Measurements from ENCODE around the gene KCNN3.
A peak's percentile ranks its signal among the peaks of the same experiment; 100 is the strongest.

Gene KCNN3

GRCh38 chr1:154838988-154839387 lies 31.1 kb downstream of the KCNN3 start:
- no peak overlapping the region for H3K9ac ChIP-seq (ENCODE audit: low read length in 2 of 2)
- H3K36me3 ChIP-seq (ENCODE audit: control insufficient read depth in 2 of 2, insufficient read depth in 2 of 2, low read length in 2 of 2), result no peaks in the 10 kb centered on the region
- H3K4me3 ChIP-seq (ENCODE audit: low read length in 2 of 2), result no peak overlapping the region
- peaks cover 14% of the 10 kb centered on the region for H3K4me1 ChIP-seq (ENCODE audit: control insufficient read depth, insufficient read depth, low read length)
- H3K27ac ChIP-seq (ENCODE audit: low read length), result no peak overlapping the region
- H3K9me3 ChIP-seq (ENCODE audit: control insufficient read depth in 2 of 2, low read length in 2 of 2), result no peaks in the 10 kb centered on the region
- no peaks in the 10 kb centered on the region for H3K27me3 ChIP-seq (ENCODE audit: control insufficient read depth in 1 of 2, insufficient read depth in 2 of 2, low read length in 2 of 2)

- H3K4me3 ChIP-seq (ENCODE audit: low read length in 2 of 2), result no peak overlapping the region
- H3K9ac ChIP-seq (ENCODE audit: low read length in 2 of 2), result no peak overlapping the region
- H3K9me3 ChIP-seq (ENCODE audit: control insufficient read depth in 2 of 2, low read length in 2 of 2), result no peaks in the 10 kb centered on the region
- peaks cover 19% of the 10 kb centered on the region for H3K4me1 ChIP-seq (ENCODE audit: control insufficient read depth, insufficient read depth, low read length)
- H3K27me3 ChIP-seq (ENCODE audit: control insufficient read depth in 1 of 2, insufficient read depth in 2 of 2, low read length in 2 of 2), result no peaks in the 10 kb centered on the region
- H3K36me3 ChIP-seq (ENCODE audit: control insufficient read depth in 2 of 2, insufficient read depth in 2 of 2, low read length in 2 of 2), result no peaks in the 10 kb centered on the region
- no peak overlapping the region for H3K27ac ChIP-seq (ENCODE audit: low read length)
Measured at GRCh38 chr1:154838461-154838860, 31.6 kb downstream of the KCNN3 start.

- Histone ChIP-seq H3K4me3 (ENCODE audit: low read length in 2 of 2) (no peak overlapping the region), H3K9ac (ENCODE audit: low read length in 2 of 2) (no peak overlapping the region), H3K4me1 (ENCODE audit: control insufficient read depth, insufficient read depth, low read length) (peaks cover 26% of the 10 kb centered on the region), H3K27me3 (ENCODE audit: control insufficient read depth in 1 of 2, insufficient read depth in 2 of 2, low read length in 2 of 2) (no peaks in the 10 kb centered on the region), H3K27ac (ENCODE audit: low read length) (no peak overlapping the region), H3K36me3 (ENCODE audit: control insufficient read depth in 2 of 2, insufficient read depth in 2 of 2, low read length in 2 of 2) (no peaks in the 10 kb centered on the region), H3K9me3 (ENCODE audit: control insufficient read depth in 2 of 2, low read length in 2 of 2) (no peaks in the 10 kb centered on the region)
Measured at GRCh38 chr1:154837672-154838171, 32.4 kb downstream of the KCNN3 start.

- Histone ChIP-seq H3K9ac (ENCODE audit: low read length in 2 of 2) (no peak overlapping the region), H3K4me1 (ENCODE audit: control insufficient read depth, insufficient read depth, low read length) (peaks cover 26% of the 10 kb centered on the region), H3K27ac (ENCODE audit: low read length) (no peak overlapping the region), H3K36me3 (ENCODE audit: control insufficient read depth in 2 of 2, insufficient read depth in 2 of 2, low read length in 2 of 2) (no peaks in the 10 kb centered on the region), H3K27me3 (ENCODE audit: control insufficient read depth in 1 of 2, insufficient read depth in 2 of 2, low read length in 2 of 2) (no peaks in the 10 kb centered on the region), H3K9me3 (ENCODE audit: control insufficient read depth in 2 of 2, low read length in 2 of 2) (no peaks in the 10 kb centered on the region), H3K4me3 (ENCODE audit: low read length in 2 of 2) (no peak overlapping the region)
Measured at GRCh38 chr1:154837034-154837671, 32.9 kb downstream of the KCNN3 start.

GRCh38 chr1:154835531-154836324 lies 34.4 kb downstream of the KCNN3 start:
- H3K4me1 ChIP-seq (ENCODE audit: control insufficient read depth, insufficient read depth, low read length), result peaks cover 37% of the 10 kb centered on the region

GRCh38 chr1:154833841-154834240 lies 36.2 kb downstream of the KCNN3 start:
- Histone ChIP-seq H3K36me3 (ENCODE audit: control insufficient read depth in 2 of 2, insufficient read depth in 2 of 2, low read length in 2 of 2) (no peaks in the 10 kb centered on the region), H3K9ac (ENCODE audit: low read length in 2 of 2) (no peak overlapping the region), H3K4me3 (ENCODE audit: low read length in 2 of 2) (peak overlapping the region in 1 of 2 donors; percentile 6), H3K9me3 (ENCODE audit: control insufficient read depth in 2 of 2, low read length in 2 of 2) (no peaks in the 10 kb centered on the region), H3K4me1 (ENCODE audit: control insufficient read depth, insufficient read depth, low read length) (peaks cover 34% of the 10 kb centered on the region), H3K27ac (ENCODE audit: low read length) (no peak overlapping the region), H3K27me3 (ENCODE audit: control insufficient read depth in 1 of 2, insufficient read depth in 2 of 2, low read length in 2 of 2) (no peaks in the 10 kb centered on the region)

More at GRCh38 chr1:154835531-154836324, 34.4 kb downstream of the KCNN3 start:
- H3K9ac ChIP-seq (ENCODE audit: low read length in 2 of 2), result no peak overlapping the region
- no peak overlapping the region for H3K4me3 ChIP-seq (ENCODE audit: low read length in 2 of 2)
- H3K27me3 ChIP-seq (ENCODE audit: control insufficient read depth in 1 of 2, insufficient read depth in 2 of 2, low read length in 2 of 2), result no peaks in the 10 kb centered on the region
- no peak overlapping the region for H3K27ac ChIP-seq (ENCODE audit: low read length)
- no peaks in the 10 kb centered on the region for H3K9me3 ChIP-seq (ENCODE audit: control insufficient read depth in 2 of 2, low read length in 2 of 2)
- H3K36me3 ChIP-seq (ENCODE audit: control insufficient read depth in 2 of 2, insufficient read depth in 2 of 2, low read length in 2 of 2), result no peaks in the 10 kb centered on the region

- H3K9me3 ChIP-seq (ENCODE audit: control insufficient read depth in 2 of 2, low read length in 2 of 2), result no peaks in the 10 kb centered on the region
- peaks cover 32% of the 10 kb centered on the region for H3K4me1 ChIP-seq (ENCODE audit: control insufficient read depth, insufficient read depth, low read length)
- H3K36me3 ChIP-seq (ENCODE audit: control insufficient read depth in 2 of 2, insufficient read depth in 2 of 2, low read length in 2 of 2), result no peaks in the 10 kb centered on the region
- H3K27ac ChIP-seq (ENCODE audit: low read length), result no peak overlapping the region
- no peak overlapping the region for H3K9ac ChIP-seq (ENCODE audit: low read length in 2 of 2)
- no peaks in the 10 kb centered on the region for H3K27me3 ChIP-seq (ENCODE audit: control insufficient read depth in 1 of 2, insufficient read depth in 2 of 2, low read length in 2 of 2)
- no peak overlapping the region for H3K4me3 ChIP-seq (ENCODE audit: low read length in 2 of 2)
Measured at GRCh38 chr1:154833209-154833608, 36.9 kb downstream of the KCNN3 start.

GRCh38 chr1:154832384-154832783 lies 37.7 kb downstream of the KCNN3 start:
- peaks cover 29% of the 10 kb centered on the region for H3K4me1 ChIP-seq (ENCODE audit: control insufficient read depth, insufficient read depth, low read length)
- H3K9me3 ChIP-seq (ENCODE audit: control insufficient read depth in 2 of 2, low read length in 2 of 2), result no peaks in the 10 kb centered on the region
- H3K36me3 ChIP-seq (ENCODE audit: control insufficient read depth in 2 of 2, insufficient read depth in 2 of 2, low read length in 2 of 2), result no peaks in the 10 kb centered on the region
- no peak overlapping the region for H3K9ac ChIP-seq (ENCODE audit: low read length in 2 of 2)
- no peak overlapping the region for H3K27ac ChIP-seq (ENCODE audit: low read length)
- H3K4me3 ChIP-seq (ENCODE audit: low read length in 2 of 2), result no peak overlapping the region
- no peaks in the 10 kb centered on the region for H3K27me3 ChIP-seq (ENCODE audit: control insufficient read depth in 1 of 2, insufficient read depth in 2 of 2, low read length in 2 of 2)

GRCh38 chr1:154831462-154831861 lies 38.6 kb downstream of the KCNN3 start:
- Histone ChIP-seq H3K4me3 (ENCODE audit: low read length in 2 of 2) (no peak overlapping the region), H3K9ac (ENCODE audit: low read length in 2 of 2) (no peak overlapping the region), H3K36me3 (ENCODE audit: control insufficient read depth in 2 of 2, insufficient read depth in 2 of 2, low read length in 2 of 2) (no peaks in the 10 kb centered on the region), H3K4me1 (ENCODE audit: control insufficient read depth, insufficient read depth, low read length) (peaks cover 26% of the 10 kb centered on the region), H3K27me3 (ENCODE audit: control insufficient read depth in 1 of 2, insufficient read depth in 2 of 2, low read length in 2 of 2) (no peaks in the 10 kb centered on the region), H3K9me3 (ENCODE audit: control insufficient read depth in 2 of 2, low read length in 2 of 2) (no peaks in the 10 kb centered on the region), H3K27ac (ENCODE audit: low read length) (no peak overlapping the region)

- H3K4me1 ChIP-seq (ENCODE audit: control insufficient read depth, insufficient read depth, low read length), result peaks cover 23% of the 10 kb centered on the region
- no peak overlapping the region for H3K4me3 ChIP-seq (ENCODE audit: low read length in 2 of 2)
- no peaks in the 10 kb centered on the region for H3K27me3 ChIP-seq (ENCODE audit: control insufficient read depth in 1 of 2, insufficient read depth in 2 of 2, low read length in 2 of 2)
- no peak overlapping the region for H3K27ac ChIP-seq (ENCODE audit: low read length)
- no peaks in the 10 kb centered on the region for H3K36me3 ChIP-seq (ENCODE audit: control insufficient read depth in 2 of 2, insufficient read depth in 2 of 2, low read length in 2 of 2)
- H3K9me3 ChIP-seq (ENCODE audit: control insufficient read depth in 2 of 2, low read length in 2 of 2), result no peaks in the 10 kb centered on the region
- H3K9ac ChIP-seq (ENCODE audit: low read length in 2 of 2), result no peak overlapping the region
Measured at GRCh38 chr1:154829062-154829461, 41.0 kb downstream of the KCNN3 start.

Data from stomach smooth muscle (tissue), 2 donors.